ENCODE measurements around the gene CDK9. TPM values are rescaled to one million over a fixed set of nuclear protein-coding genes. Genes with fewer than 3 reads are reported as not detected.

CDK9 gene
- total RNA-seq, 1 donor from 2014 or later = 48.4 TPM

GRCh38 chr9:127793093-127793708 is 7.4 kb downstream of the CDK9 start:
- intact Hi-C loops (cut with micrococcal nuclease) = no loop called here
- DNase-seq = no peak
- ATAC-seq = no peak

GRCh38 chr9:127794001-127794791 is 8.4 kb downstream of the CDK9 start:
- DNase-seq (no peak), ATAC-seq (no peak)
- intact Hi-C loops (cut with micrococcal nuclease) = no loop called here

GRCh38 chr9:127796225-127796813 is 10.5 kb downstream of the CDK9 start:
- ATAC-seq (peak; percentile 71), DNase-seq (no peak)
- intact Hi-C loops (cut with micrococcal nuclease) = no loop called here

GRCh38 chr9:127796852-127797370 is 11.1 kb downstream of the CDK9 start:
- intact Hi-C loops (cut with micrococcal nuclease) = no loop called here
- no peak for DNase-seq

GRCh38 chr9:127801955-127802575 is 16.2 kb downstream of the CDK9 start:
- DNase-seq (no peak), ATAC-seq (no peak)
- intact Hi-C loops (cut with micrococcal nuclease) = no loop called here

More at GRCh38 chr9:127796852-127797370, 11.1 kb downstream of the CDK9 start:
- no peak for ATAC-seq

- ATAC-seq (peak; percentile 91), DNase-seq (peak; percentile 92)
- intact Hi-C loops (cut with micrococcal nuclease) = no loop called here
These were observed 17.0 kb downstream of the CDK9 start, which contains the start of gene FPGS for GRCh38 chr9:127802576-127803443. FPGS (plus strand) TSS chr9:127802882; CDS start chr9:127802925, 43 bp downstream.

- intact Hi-C loops (cut with micrococcal nuclease) = no loop called here
- peak; percentile 4 for ATAC-seq
- no peak for DNase-seq
These were observed 17.9 kb downstream of the CDK9 start for GRCh38 chr9:127803507-127804352.

GRCh38 chr9:127805620-127806019 is 19.8 kb downstream of the CDK9 start:
- ATAC-seq = no peak
- intact Hi-C loops (cut with micrococcal nuclease) = no loop called here
- no peak for DNase-seq

- DNase-seq (no peak), ATAC-seq (no peak)
- intact Hi-C loops (cut with micrococcal nuclease) = no loop called here
These were observed 21.0 kb downstream of the CDK9 start for GRCh38 chr9:127806871-127807270.

- DNase-seq (no peak), ATAC-seq (no peak)
- intact Hi-C loops (cut with micrococcal nuclease) = no loop called here
These were observed 22.6 kb downstream of the CDK9 start for GRCh38 chr9:127808347-127809001.

GRCh38 chr9:127809002-127809539 is 23.2 kb downstream of the CDK9 start:
- DNase-seq = no peak
- ATAC-seq = peak; percentile 8
- intact Hi-C loops (cut with micrococcal nuclease) = no loop called here

GRCh38 chr9:127809540-127810377 is 23.9 kb downstream of the CDK9 start:
- intact Hi-C loops (cut with micrococcal nuclease) = no loop called here
- DNase-seq = peak; percentile 64
- peak; percentile 59 for ATAC-seq

- DNase-seq (no peak), ATAC-seq (no peak)
- intact Hi-C loops (cut with micrococcal nuclease) = no loop called here
These were observed 24.7 kb downstream of the CDK9 start for GRCh38 chr9:127810378-127811187.

- ATAC-seq = no peak
- intact Hi-C loops (cut with micrococcal nuclease) = no loop called here
- DNase-seq = no peak
These were observed 26.2 kb downstream of the CDK9 start for GRCh38 chr9:127812011-127812410.

- no peak for DNase-seq
- intact Hi-C loops (cut with micrococcal nuclease) = no loop called here
- peak; percentile 1 for ATAC-seq
These were observed 27.3 kb downstream of the CDK9 start for GRCh38 chr9:127812936-127813675.
